ENCODE data around the gene DOCK9.

- TF ChIP-seq CTCF (optimal IDR thresholded peaks at IDR 0.05 in 1 of 3, IDR thresholded peaks at IDR 0.05 in 1 of 3, conservative IDR thresholded peaks at IDR 0.05 in 1 of 3; ENCODE audit: extremely low read depth in 1 of 3, insufficient read depth in 2 of 3, low read length in 3 of 3) (peak; percentile 76 to 89 (median 85)), EZH2 (IDR thresholded peaks at IDR 0.05; ENCODE audit: low read length) (no peak)
Observed at GRCh38 chr13:98842858-98843481, 134.9 kb downstream of the DOCK9 start.

All from keratinocyte (primary cell).